Smooth muscle cell (in vitro differentiated cells): ENCODE data around the gene COL27A1. TPM values are rescaled to one million over a fixed set of nuclear protein-coding genes. Genes with fewer than 3 reads are reported as not detected.

Source experiments
- DNase-seq: peaks from one replicate; lab custom pipeline; 2025; ENCODE audit not compliant: unreplicated experiment; lab: John Stamatoyannopoulos, UW
- H2AFZ ChIP-seq: fragments of 200-600 bp; sonication (generic); 2 replicates; pipeline ENCODE4 v1.6.0; 2016; ENCODE audit warnings: antibody characterized with exemption, low read depth, mild to moderate bottlenecking
- H3F3A ChIP-seq: fragments of 200-600 bp; sonication (generic); 2 replicates; pipeline ENCODE4 v1.6.0; 2017; ENCODE audit warnings: antibody characterized with exemption, low read depth
- H3K27ac ChIP-seq: fragments of 200-600 bp; sonication (generic); 2 replicates; pipeline ENCODE4 v1.5.1; 2016; ENCODE audit warnings: low read depth, mild to moderate bottlenecking
- H3K27me3 ChIP-seq: fragments of 200-600 bp; sonication (generic); 2 replicates; pipeline ENCODE4 v1.6.1; 2016; ENCODE audit warnings: low read depth, mild to moderate bottlenecking
- H3K36me3 ChIP-seq: fragments of 200-600 bp; sonication (generic); 2 replicates; pipeline ENCODE4 v1.5.1; 2016; ENCODE audit warnings: low read depth
- H3K4me1 ChIP-seq: fragments of 200-600 bp; sonication (generic); 2 replicates; pipeline ENCODE4 v1.5.1; 2016; ENCODE audit warnings: low read depth
- H3K4me2 ChIP-seq: fragments of 200-600 bp; sonication (generic); 2 replicates; pipeline ENCODE4 v1.6.0; 2016; ENCODE audit warnings: mild to moderate bottlenecking
- H3K4me3 ChIP-seq: fragments of 200-600 bp; sonication (generic); 2 replicates; pipeline ENCODE4 v1.5.1; 2016; ENCODE audit warnings: mild to moderate bottlenecking
- H3K79me2 ChIP-seq: fragments of 200-600 bp; sonication (generic); 2 replicates; pipeline ENCODE4 v1.6.0; 2016; ENCODE audit warnings: low read depth, mild to moderate bottlenecking
- H3K9ac ChIP-seq: fragments of 200-600 bp; sonication (generic); 2 replicates; pipeline ENCODE4 v1.6.0; 2016; ENCODE audit warnings: low read depth
- H3K9me3 ChIP-seq: fragments of 200-600 bp; sonication (generic); replicated peaks from 2 replicates; pipeline ENCODE4 v1.5.1; 2016; ENCODE audit warnings: low read depth
- H4K20me1 ChIP-seq: fragments of 200-600 bp; sonication (generic); 2 replicates; pipeline ENCODE4 v1.6.0; 2016; ENCODE audit warnings: low read depth
- WGBS: methylation state at CpG from one replicate; pipeline ENCODE4 v1.1.7; 2016; ENCODE audit warnings: low lambda C conversion rate; 5-methylcytosine and 5-hydroxymethylcytosine counted together
- polyA plus RNA-seq: library from polyadenylated mRNA; unstranded; fragments of >200 nt; fragmentation: Nextera tagmentation; extraction: Ambion mirVana; gene quantifications from 2 replicates; pipeline ENCODE4 v1.2.1, GENCODE V29; 2016
- total RNA-seq: library from RNA; depleted of rRNA; stranded (reverse); fragments of >200 nt; gene quantifications from 2 replicates; pipeline ENCODE4 v1.2.3, GENCODE V29; 2014
- TF ChIP-seq, protein P1 (sequence below): fragments of 200-600 bp; sonication (generic); IDR thresholded peaks from 2 replicates; pipeline ENCODE4 v1.5.1; 2017; ENCODE audit warnings: borderline replicate concordance, mild to moderate bottlenecking, antibody characterized with exemption; ENCODE audit not compliant: insufficient read depth, poor library complexity, severe bottlenecking

The COL27A1 gene
- total and polyA plus RNA-seq, 2 experiments from 2014 or later, result 18.1 to 19.9 TPM

GRCh38 chr9:114344692-114345091 lies 189.4 kb downstream of the COL27A1 start:
- Histone ChIP-seq H4K20me1 (no peaks in the 10 kb centered on the region), H2AFZ (no peak overlapping the region), H3K9me3 (no peaks in the 10 kb centered on the region), H3K27ac (peak overlapping the region; percentile 55), H3K36me3 (peaks cover 4% of the 10 kb centered on the region), H3K4me1 (peaks cover 16% of the 10 kb centered on the region), H3K4me3 (no peak overlapping the region), H3F3A (peaks cover 5% of the 10 kb centered on the region), H3K79me2 (no peaks in the 10 kb centered on the region), H3K4me2 (no peak overlapping the region), H3K9ac (no peak overlapping the region), H3K27me3 (no peaks in the 10 kb centered on the region)
- WGBS, result 84% methylated on average over 3 of the region's 3 CpGs
- TF ChIP-seq, protein P1, sequence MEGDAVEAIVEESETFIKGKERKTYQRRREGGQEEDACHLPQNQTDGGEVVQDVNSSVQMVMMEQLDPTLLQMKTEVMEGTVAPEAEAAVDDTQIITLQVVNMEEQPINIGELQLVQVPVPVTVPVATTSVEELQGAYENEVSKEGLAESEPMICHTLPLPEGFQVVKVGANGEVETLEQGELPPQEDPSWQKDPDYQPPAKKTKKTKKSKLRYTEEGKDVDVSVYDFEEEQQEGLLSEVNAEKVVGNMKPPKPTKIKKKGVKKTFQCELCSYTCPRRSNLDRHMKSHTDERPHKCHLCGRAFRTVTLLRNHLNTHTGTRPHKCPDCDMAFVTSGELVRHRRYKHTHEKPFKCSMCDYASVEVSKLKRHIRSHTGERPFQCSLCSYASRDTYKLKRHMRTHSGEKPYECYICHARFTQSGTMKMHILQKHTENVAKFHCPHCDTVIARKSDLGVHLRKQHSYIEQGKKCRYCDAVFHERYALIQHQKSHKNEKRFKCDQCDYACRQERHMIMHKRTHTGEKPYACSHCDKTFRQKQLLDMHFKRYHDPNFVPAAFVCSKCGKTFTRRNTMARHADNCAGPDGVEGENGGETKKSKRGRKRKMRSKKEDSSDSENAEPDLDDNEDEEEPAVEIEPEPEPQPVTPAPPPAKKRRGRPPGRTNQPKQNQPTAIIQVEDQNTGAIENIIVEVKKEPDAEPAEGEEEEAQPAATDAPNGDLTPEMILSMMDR, result no peak
- DNase-seq, result no peak

DNA sequence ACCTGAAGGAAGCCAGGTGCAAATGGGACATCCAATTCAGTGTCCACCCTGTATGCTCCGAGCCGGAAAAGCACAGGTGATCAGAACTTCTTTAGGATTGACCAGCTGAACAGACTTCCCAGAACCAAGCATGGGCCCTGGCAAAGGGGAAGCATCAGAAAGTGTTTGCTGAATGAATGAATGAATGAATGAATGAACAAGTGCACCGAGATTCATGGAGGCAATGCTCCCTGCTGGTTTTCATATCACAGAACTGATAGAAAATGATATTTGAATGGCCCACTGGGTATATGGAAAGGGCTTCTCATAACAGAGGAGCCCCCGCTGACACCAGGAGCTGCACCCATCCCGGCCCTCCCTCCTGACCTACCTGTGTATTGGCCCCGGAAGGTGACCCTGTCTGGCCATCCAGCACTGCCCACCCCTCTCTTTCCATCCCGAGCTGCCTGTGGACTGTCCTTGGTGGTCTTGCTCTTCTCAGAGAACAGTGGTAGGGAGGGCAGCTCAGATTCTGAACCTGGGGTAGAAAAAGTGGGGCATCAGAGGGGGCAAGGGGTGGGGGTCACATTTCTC lies 190.2 kb downstream of the COL27A1 start:
- no peak overlapping the region for H2AFZ ChIP-seq
- H4K20me1 ChIP-seq, result no peaks in the 10 kb centered on the region
- DNase-seq, result no peak
- peaks cover 16% of the 10 kb centered on the region for H3K4me1 ChIP-seq
- H3K27me3 ChIP-seq, result no peaks in the 10 kb centered on the region
- H3K9ac ChIP-seq, result no peak overlapping the region
- TF ChIP-seq, protein P1, result no peak
- H3K27ac ChIP-seq, result no peak overlapping the region
- H3F3A ChIP-seq, result peaks cover 14% of the 10 kb centered on the region
- WGBS, result 96% methylated on average over 7 of the region's 7 CpGs
- peaks cover 4% of the 10 kb centered on the region for H3K36me3 ChIP-seq
- no peak overlapping the region for H3K4me2 ChIP-seq
- H3K79me2 ChIP-seq, result no peaks in the 10 kb centered on the region
- H3K9me3 ChIP-seq, result no peaks in the 10 kb centered on the region
- no peak overlapping the region for H3K4me3 ChIP-seq

DNA sequence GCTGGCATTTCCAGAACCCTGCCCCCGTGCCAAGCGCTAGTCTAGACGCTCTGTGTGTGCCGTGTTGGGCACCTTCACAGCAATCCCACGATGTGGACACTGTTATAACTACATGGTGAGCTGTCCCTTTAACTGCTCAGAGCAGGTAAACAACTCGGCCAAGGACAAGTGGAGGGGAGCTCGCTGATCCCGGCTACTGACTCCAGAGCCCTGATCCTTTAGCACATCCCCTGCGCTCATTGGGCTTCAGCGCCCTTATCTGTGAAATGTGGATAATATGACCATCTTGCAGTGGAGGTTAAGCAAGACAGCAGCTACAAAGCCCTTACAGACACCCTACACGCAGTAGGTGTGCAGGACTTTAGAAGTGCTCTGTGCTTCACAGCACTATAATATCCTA lies 190.8 kb downstream of the COL27A1 start:
- Histone ChIP-seq H2AFZ (no peak overlapping the region), H3K27me3 (no peaks in the 10 kb centered on the region), H3K4me2 (no peak overlapping the region), H3K27ac (no peak overlapping the region), H3K9ac (no peak overlapping the region), H3K9me3 (no peaks in the 10 kb centered on the region), H3K4me3 (no peak overlapping the region), H3F3A (peaks cover 15% of the 10 kb centered on the region), H3K4me1 (peaks cover 16% of the 10 kb centered on the region), H3K36me3 (peaks cover 4% of the 10 kb centered on the region), H4K20me1 (no peaks in the 10 kb centered on the region), H3K79me2 (no peaks in the 10 kb centered on the region)
- TF ChIP-seq, protein P1, result no peak
- 97% methylated on average over 11 of the region's 11 CpGs for WGBS
- no peak for DNase-seq

DNA sequence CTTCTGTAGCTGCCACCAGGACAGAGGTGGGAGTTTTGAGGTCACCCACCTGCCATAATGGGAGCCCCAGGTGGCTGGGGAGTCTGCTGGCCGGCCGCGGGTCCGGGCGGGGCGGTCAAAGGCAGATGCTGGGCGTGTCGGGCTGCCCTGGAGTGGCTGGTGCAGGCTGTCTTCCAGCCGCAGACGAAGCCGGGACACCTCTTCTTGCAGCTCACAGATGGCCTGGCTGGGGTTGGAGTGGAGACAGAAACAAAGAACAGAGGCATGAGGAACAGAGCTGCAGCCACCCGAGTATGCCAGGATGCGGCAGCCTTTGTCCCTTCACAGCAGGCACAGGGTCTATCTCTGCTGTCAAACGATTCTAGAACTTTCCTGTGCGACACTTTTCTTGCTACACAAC lies 192.3 kb downstream of the COL27A1 start:
- H3F3A ChIP-seq, result peaks cover 15% of the 10 kb centered on the region
- no peak overlapping the region for H3K4me3 ChIP-seq
- no peak overlapping the region for H3K4me2 ChIP-seq
- DNase-seq, result no peak
- H3K27me3 ChIP-seq, result no peaks in the 10 kb centered on the region
- H2AFZ ChIP-seq, result no peak overlapping the region
- TF ChIP-seq, protein P1, result no peak
- H3K79me2 ChIP-seq, result no peaks in the 10 kb centered on the region
- H3K4me1 ChIP-seq, result peaks cover 16% of the 10 kb centered on the region
- no peaks in the 10 kb centered on the region for H4K20me1 ChIP-seq
- no peaks in the 10 kb centered on the region for H3K9me3 ChIP-seq
- peak overlapping the region; percentile 97 for H3K27ac ChIP-seq
- 90% methylated on average over 15 of the region's 15 CpGs for WGBS
- H3K9ac ChIP-seq, result peak overlapping the region; percentile 84
- H3K36me3 ChIP-seq, result peaks cover 4% of the 10 kb centered on the region
